HepG2 (cell line): ENCODE measurements around the gene SPINK4.

Experiments
- ATF3 ChIP-seq: sonication (generic); formaldehyde crosslinking; IDR thresholded peaks from 2 replicates; pipeline ENCODE4 v1.4.0; 2020; ENCODE audit warnings: missing genetic modification reagents
- CC2D1A ChIP-seq: sonication (generic); formaldehyde crosslinking; IDR thresholded peaks from 2 replicates; pipeline ENCODE4 v1.8.1; 2023; ENCODE audit warnings: mild to moderate bottlenecking, missing genetic modification reagents
- GZF1 ChIP-seq: sonication (generic); formaldehyde crosslinking; IDR thresholded peaks from 2 replicates; pipeline ENCODE4 v1.5.1; 2020; ENCODE audit warnings: mild to moderate bottlenecking, missing genetic modification reagents
- MED1 ChIP-seq: sonication (generic); formaldehyde crosslinking; IDR thresholded peaks from 2 replicates; pipeline ENCODE4 v1.4.0; 2020; ENCODE audit warnings: missing genetic modification reagents
- NFE2L2 ChIP-seq: fragments of 150-350 bp; IDR thresholded peaks from 2 replicates; pipeline ENCODE4 v1.6.1; 2014; ENCODE audit warnings: low read length
- PHF21A ChIP-seq: sonication (generic); formaldehyde crosslinking; IDR thresholded peaks from 2 replicates; pipeline ENCODE4 v1.5.0; 2020; ENCODE audit warnings: mild to moderate bottlenecking, missing genetic modification reagents
- SP1 ChIP-seq, 2 experiments: fragments of 450-650 bp in 1 of 2; sonication (generic) in 1 of 2; formaldehyde crosslinking in 1 of 2; IDR thresholded peaks; 2 replicates each; pipeline versions ENCODE4 v1.4.0 to v1.6.1; 2016 to 2020; ENCODE audit warnings: missing genetic modification reagents in 1 of 2
- ZNF558 ChIP-seq: sonication (generic); formaldehyde crosslinking; IDR thresholded peaks from 2 replicates; pipeline ENCODE4 v1.9.0; 2022; ENCODE audit warnings: mild to moderate bottlenecking, missing genetic modification reagents, borderline replicate concordance
- TF ChIP-seq, protein P1 (sequence below): sonication (generic); formaldehyde crosslinking; IDR thresholded peaks from 2 replicates; pipeline ENCODE4 v1.5.0; 2020; ENCODE audit warnings: mild to moderate bottlenecking, missing genetic modification reagents, moderate library complexity

DNA sequence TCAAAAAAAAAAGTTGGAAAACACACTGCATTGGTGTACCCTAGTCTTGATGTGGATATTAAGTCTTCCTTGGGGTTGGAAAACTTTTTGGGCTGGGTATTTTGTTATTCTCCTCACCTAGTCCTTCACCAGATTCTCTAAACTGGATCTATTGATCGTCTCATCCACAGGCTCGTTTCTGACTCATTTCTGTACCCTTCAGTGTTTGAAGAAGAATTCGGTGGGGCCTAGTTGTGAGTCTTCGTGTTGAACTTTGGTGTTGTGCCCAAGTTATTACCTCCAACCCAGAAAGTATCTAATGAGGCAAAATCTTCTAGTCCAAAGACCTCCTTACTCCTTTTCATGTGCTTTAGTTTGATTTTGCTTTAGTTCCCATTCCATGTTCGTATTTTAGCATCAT, 51.9 kb downstream of the SPINK4 start:
- TF ChIP-seq SP1 (IDR thresholded peaks at IDR 0.05) (no peak), SP1 (CRISPR knock-in tag; IDR thresholded peaks at IDR 0.05) (no peak), PHF21A (CRISPR knock-in tag) (no peak), GZF1 (no peak), ATF3 (CRISPR knock-in tag) (no peak), MED1 (CRISPR knock-in tag) (no peak), ZNF558 (CRISPR knock-in tag) (no peak), NFE2L2 (no peak), CC2D1A (CRISPR knock-in tag) (no peak)
- TF ChIP-seq, protein P1, sequence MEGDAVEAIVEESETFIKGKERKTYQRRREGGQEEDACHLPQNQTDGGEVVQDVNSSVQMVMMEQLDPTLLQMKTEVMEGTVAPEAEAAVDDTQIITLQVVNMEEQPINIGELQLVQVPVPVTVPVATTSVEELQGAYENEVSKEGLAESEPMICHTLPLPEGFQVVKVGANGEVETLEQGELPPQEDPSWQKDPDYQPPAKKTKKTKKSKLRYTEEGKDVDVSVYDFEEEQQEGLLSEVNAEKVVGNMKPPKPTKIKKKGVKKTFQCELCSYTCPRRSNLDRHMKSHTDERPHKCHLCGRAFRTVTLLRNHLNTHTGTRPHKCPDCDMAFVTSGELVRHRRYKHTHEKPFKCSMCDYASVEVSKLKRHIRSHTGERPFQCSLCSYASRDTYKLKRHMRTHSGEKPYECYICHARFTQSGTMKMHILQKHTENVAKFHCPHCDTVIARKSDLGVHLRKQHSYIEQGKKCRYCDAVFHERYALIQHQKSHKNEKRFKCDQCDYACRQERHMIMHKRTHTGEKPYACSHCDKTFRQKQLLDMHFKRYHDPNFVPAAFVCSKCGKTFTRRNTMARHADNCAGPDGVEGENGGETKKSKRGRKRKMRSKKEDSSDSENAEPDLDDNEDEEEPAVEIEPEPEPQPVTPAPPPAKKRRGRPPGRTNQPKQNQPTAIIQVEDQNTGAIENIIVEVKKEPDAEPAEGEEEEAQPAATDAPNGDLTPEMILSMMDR (CRISPR knock-in tag), result no peak
